Esophagus squamous epithelium (tissue), 4 donors: ENCODE measurements around the gene BCL2L11.
A peak's percentile ranks its signal among the peaks of the same experiment; 100 is the strongest.

Experiments used
- POLR2A ChIP-seq, 4 donors: fragments of 450-650 bp; IDR thresholded peaks; one replicate each; pipeline ENCODE4 v1.6.1; 2017; ENCODE audit warnings: antibody characterized with exemption in 4 of 4, mild to moderate bottlenecking in 4 of 4, moderate library complexity in 3 of 4
- TF ChIP-seq, protein P1 (sequence below), 6 experiments: fragments of 450-650 bp in 4 of 6; fragments of 200-600 bp in 2 of 6; sonication (generic) in 2 of 6; IDR thresholded peaks; one replicate each; pipeline ENCODE4 v1.5.1; 2016 to 2019; ENCODE audit warnings: antibody characterized with exemption in 6 of 6, mild to moderate bottlenecking in 4 of 6, moderate library complexity in 4 of 6

DNA sequence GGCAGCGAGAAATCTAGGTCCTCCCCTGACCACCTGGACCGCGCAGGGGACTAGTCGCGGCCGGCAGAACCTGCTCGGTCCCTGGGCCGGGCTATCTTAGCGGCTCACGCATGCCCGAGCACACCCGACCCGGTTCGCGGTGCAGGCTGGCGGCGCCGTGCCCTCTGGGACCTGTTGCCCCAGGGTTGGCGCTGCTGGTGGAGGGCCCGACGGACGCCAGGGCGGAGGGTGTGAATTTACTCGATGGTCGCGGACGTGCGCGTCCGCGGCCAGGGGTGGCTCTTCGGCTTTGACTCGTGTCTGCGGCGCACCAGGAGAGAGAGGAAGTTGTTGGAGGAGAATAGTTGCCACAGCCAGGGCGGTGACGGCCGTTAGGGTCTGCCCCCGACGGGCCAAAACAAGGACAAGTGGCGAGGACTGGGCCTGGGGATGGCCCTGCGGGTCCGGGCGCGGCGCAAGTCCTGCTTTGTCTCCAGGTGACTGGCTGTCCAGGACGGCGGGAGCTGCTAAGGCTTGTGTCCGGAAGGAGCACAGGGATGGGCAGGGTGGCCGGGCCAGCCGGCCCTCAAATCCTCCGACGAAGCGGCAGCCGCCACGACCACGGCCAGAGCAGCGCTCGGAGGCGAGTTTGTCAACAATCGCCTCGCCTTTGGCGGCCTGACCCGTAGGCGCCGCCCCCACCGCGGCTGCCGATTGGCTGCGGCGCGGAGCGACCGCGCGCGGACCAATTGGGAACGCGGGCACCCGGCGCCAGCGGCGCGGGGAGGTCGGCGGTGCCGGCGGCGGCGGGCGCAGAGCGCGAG, 1.3 kb downstream of the BCL2L11 start:
- TF ChIP-seq, protein P1, sequence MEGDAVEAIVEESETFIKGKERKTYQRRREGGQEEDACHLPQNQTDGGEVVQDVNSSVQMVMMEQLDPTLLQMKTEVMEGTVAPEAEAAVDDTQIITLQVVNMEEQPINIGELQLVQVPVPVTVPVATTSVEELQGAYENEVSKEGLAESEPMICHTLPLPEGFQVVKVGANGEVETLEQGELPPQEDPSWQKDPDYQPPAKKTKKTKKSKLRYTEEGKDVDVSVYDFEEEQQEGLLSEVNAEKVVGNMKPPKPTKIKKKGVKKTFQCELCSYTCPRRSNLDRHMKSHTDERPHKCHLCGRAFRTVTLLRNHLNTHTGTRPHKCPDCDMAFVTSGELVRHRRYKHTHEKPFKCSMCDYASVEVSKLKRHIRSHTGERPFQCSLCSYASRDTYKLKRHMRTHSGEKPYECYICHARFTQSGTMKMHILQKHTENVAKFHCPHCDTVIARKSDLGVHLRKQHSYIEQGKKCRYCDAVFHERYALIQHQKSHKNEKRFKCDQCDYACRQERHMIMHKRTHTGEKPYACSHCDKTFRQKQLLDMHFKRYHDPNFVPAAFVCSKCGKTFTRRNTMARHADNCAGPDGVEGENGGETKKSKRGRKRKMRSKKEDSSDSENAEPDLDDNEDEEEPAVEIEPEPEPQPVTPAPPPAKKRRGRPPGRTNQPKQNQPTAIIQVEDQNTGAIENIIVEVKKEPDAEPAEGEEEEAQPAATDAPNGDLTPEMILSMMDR (IDR thresholded peaks at IDR 0.05) = no peak
- peak in 2 of 4 donors; percentile 70 to 85 for TF ChIP-seq POLR2A (IDR thresholded peaks at IDR 0.05)
